HG02759 (cell line): ENCODE measurements around the gene VAPA.

Source experiments
- ATAC-seq: cut with Tn5 transposase; IDR thresholded peaks from one replicate; pipeline ENCODE4 v1.9.1; 2021; ENCODE audit warnings: mild to moderate bottlenecking, moderate library complexity; ENCODE audit not compliant: unreplicated experiment

Gene VAPA

DNA sequence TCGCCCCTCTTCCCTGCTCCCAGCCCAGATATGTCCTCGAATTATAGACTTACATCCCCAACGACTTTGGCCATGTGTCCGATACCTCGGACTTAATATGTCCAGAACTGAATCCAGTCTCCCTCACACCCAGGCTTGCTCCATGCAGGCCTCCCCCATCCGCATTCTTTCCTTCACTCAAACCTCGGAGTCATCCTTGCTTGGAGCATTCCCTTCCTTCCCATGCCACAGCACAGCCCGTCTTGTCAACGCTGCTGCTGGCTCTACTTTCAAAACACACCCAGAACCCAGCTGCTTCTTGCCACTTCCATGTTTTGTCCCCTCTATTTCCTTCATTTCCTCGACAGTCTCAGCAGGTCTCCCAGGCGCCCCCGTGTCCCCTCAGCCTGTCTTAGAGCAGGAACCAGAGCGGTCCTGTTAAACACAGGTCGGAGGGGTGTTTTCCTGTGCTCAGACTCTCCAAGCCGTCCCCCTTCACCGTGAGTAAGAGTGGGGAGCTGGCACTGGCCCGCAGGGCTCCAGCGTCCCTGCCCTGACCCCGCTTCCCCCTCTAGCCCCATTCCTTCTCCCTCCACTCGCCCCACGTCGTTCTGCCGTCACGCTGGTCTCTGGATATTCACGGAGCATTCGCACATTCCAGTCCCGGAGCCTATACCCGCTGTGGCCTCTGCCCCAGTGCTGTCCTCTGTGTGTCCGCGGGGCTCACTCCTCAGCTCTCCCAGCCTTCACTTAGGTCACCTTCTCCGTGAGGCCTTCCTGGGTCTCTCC is 54.4 kb downstream of the VAPA start:
- no peak for ATAC-seq

- no peak for ATAC-seq
Observed at GRCh38 chr18:9969247-9969646, 55.4 kb downstream of the VAPA start.

GRCh38 chr18:9971313-9971920 is 57.6 kb downstream of the VAPA start:
- ATAC-seq = peak; percentile 56

GRCh38 chr18:9973470-9973869 is 59.7 kb downstream of the VAPA start:
- ATAC-seq = no peak

DNA sequence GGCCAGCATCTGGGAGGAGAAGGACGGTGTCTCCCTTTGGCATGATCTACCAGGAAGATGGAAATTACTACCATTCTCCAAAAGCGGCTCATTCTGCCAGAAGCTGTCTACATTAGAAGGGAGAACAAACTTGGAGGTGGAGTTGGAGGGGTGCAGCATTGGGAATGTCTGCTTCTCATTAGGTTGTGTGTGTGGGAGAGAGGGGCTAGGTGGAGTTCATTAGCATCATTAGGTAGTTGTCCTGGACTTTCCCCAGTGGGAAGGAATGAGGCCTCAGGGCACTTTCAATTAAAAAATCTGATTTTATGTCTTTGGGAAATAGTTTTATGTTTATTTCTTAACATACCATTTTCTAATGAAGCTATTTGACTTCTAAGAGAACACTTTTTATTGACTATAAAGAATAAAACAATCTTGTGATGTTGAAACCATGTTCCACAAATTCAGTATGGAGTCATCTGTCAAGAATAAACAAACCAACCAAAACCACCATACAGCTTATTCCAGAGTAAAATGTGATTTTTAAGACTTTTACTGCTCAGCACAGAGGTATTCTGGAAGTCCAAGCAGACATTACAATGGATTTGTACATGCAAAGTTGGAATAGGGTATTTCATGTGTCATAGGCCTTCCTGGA is 60.6 kb downstream of the VAPA start:
- no peak for ATAC-seq

DNA sequence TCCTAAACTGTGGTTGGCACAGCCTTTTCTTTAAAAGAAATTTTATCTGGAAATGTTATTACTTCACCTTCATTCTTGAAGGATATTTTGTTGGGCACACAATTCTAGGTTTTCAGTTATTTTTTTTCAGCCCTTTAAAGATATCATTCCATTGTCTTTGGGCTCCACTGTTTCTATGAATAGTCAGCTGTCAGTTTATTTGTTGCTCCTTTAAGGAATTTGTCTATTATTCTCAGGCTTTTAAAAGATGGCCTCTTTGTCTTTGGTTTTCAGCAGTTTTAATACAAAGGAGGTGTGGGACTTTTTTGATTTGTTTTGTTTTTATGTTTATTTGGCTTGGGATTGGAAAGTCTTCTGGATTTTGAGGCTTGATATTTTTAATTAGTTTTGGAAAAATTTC is 61.8 kb downstream of the VAPA start:
- no peak for ATAC-seq

DNA sequence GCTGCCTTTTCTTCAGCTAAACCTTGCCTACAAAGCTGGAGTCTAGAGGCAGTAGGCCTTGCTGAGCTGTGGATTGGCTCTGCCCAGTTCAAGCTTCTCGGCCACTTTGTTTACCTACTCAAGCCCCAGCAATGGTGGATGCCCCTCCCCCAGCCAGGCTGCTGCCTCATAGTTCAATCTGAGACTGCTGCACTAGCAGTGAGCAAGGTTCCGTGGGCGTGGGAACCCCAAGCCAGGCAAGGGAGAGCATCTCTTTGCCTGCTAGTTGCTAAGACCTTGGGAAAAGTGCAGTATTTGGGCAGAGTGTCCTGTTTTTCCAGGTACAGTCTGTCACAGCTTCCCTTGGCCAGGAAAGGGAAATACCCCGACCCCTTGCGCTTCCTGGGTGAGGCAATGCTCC is 68.9 kb downstream of the VAPA start:
- no peak for ATAC-seq

DNA sequence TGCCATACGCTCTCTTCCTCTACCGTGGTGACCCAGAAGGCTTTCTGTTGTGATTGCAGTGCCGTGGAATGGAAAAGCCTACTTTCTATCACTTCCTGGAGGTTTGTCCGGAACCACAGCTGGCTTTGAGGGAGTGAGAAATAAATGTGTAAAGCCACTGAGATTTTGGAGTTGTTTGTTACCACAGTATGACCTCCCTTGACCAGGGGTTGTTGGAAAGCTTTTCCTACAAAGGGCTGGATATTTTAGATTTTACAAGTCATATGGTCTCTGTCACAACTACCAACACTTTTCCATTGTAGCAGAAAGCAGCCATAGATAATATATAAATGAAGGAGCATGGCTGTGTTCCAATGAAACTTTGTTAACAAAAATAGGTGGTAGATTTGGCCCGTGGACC is 70.3 kb downstream of the VAPA start:
- no peak for ATAC-seq

GRCh38 chr18:9985641-9986040 is 71.8 kb downstream of the VAPA start:
- no peak for ATAC-seq

DNA sequence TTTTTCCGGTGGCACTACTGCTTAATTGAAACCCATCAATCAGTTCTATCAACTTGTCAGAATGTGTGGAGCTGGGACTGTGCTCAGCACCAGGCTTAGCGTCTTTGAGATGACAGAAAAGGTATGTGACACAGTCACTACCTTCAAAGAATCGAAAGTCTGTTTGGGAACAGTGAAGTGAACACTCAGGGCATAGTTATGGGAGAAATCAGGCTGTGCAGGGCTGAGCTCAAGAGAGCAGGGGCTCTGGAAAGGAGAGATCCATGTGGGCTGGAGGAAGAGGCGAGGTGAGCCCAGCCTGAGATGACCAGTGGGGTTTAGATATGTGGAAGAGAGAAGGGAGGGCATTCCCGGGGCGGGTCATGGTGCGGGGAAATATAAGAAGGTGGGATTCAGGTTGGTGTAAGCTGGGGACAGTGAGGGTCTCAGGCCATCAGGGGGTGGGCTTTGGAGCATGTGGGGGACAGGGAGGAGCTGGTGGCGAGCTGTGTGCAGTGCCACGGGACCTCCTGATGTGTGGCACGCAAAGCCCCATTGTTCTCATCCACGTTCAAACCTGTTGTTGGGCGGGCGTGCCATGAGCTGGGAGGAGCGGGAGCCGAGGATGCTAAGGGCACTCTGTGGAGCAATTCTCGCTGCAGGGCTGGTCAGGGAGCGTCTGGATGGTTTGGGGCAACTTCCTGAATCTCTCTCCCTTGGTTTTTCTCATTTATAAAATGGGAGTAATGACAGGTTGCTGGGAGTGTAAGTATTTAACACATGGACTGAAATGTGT is 72.5 kb downstream of the VAPA start:
- no peak for ATAC-seq

- ATAC-seq = no peak
Observed at GRCh38 chr18:9987345-9987744, 73.5 kb downstream of the VAPA start.

- ATAC-seq = no peak
Observed at GRCh38 chr18:9987931-9988330, 74.1 kb downstream of the VAPA start.

- ATAC-seq = no peak
Observed at GRCh38 chr18:9988665-9989064, 74.8 kb downstream of the VAPA start.

- ATAC-seq = no peak
Observed at GRCh38 chr18:9989481-9989880, 75.7 kb downstream of the VAPA start.

GRCh38 chr18:9991011-9992000 is 77.5 kb downstream of the VAPA start:
- no peak for ATAC-seq

DNA sequence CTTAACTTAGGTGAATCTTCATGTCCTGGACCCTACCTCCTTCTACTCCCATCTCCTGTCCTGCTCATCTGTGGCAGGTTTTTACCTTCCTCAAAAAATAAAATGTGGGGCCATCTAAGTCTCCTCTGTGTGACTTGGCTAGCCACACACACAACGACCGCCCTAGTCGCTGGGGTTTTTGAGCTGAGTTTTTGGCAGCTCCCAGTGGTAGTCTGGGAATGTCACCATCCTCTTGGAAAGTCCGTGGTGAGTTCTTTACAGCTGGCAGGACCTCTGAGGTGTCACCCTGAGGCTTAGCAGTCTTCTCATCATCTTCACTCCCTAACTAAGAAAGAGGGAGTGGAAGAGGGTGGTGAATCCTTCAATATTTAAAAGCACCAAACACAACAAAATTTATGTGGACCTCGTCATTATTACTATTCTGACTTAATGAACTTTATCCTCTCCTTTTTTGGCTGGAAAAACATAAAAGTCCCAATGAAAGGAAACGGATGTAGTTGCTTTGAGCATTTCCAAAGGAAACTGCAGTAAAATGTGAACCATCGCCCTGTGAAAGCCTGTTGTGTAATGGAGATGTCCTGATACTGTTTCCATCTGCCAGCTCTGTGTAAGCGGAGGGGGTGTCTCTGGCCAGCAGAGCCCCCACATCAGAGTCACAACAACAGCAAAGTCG is 78.6 kb downstream of the VAPA start:
- ATAC-seq = no peak

DNA sequence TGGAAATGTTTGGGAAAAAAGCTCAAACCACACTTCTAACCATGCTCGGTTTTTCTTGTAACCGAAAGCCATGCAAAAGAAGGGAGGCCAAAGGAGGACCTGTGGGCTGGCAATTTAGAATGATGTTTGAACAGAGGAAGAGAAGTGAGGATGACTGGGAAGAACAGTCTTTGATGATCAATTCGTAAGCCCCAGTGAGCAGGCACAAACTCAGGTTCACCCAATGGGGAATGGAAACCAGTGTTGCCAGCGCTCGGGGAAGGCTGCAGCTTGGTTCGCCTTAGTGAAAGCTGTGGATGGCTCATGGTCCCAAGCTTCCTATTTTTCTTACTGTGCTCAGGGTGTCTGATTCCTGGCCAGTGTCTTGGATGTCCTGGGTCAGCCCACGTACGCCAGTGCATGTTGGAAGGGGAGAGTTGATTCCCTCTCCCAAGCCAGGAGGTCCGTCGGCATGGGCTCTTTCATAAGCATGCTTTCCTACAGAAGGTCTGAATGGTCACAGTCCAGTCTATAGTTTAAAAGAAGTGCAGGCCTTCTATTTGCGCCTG is 79.2 kb downstream of the VAPA start:
- no peak for ATAC-seq

- no peak for ATAC-seq
Observed at GRCh38 chr18:9993521-9994025, 79.8 kb downstream of the VAPA start.

- no peak for ATAC-seq
Observed at GRCh38 chr18:9994026-9994570, 80.3 kb downstream of the VAPA start.
